Measurements from ENCODE around the gene WDR73.

Gene WDR73

GRCh38 chr15:84624359-84624758 is 29.7 kb downstream of the WDR73 start:
- no peak overlapping the region for H3K4me3 ChIP-seq (replicated peaks; ENCODE audit: insufficient read depth, low read length)
- no peak overlapping the region for H3K27ac ChIP-seq (replicated peaks)
- TF ChIP-seq REST (IDR thresholded peaks at IDR 0.05; ENCODE audit: insufficient replicate concordance, low read depth) (no peak), GABPA (IDR thresholded peaks at IDR 0.05; ENCODE audit: low read depth) (no peak), POLR2AphosphoS5 (IDR thresholded peaks at IDR 0.05; ENCODE audit: low read depth) (no peak), CTCF (IDR thresholded peaks at IDR 0.05; ENCODE audit: insufficient read depth, low read length) (no peak), SPI1 (IDR thresholded peaks at IDR 0.05; ENCODE audit: borderline replicate concordance, low read depth) (no peak)
- DNase-seq (ENCODE audit: low read depth in 1 of 2, low spot score in 1 of 2): no peak
- no peaks in the 10 kb centered on the region for H3K27me3 ChIP-seq (ENCODE audit: insufficient read depth, poor library complexity, severe bottlenecking)

- TF ChIP-seq SPI1 (IDR thresholded peaks at IDR 0.05; ENCODE audit: borderline replicate concordance, low read depth) (no peak), POLR2AphosphoS5 (IDR thresholded peaks at IDR 0.05; ENCODE audit: low read depth) (no peak), GABPA (IDR thresholded peaks at IDR 0.05; ENCODE audit: low read depth) (no peak)
- no peak for DNase-seq (ENCODE audit: low read depth in 1 of 2, low spot score in 1 of 2)
- Histone ChIP-seq H3K4me3 (replicated peaks; ENCODE audit: insufficient read depth, low read length) (no peak overlapping the region), H3K27ac (replicated peaks) (no peak overlapping the region), H3K27me3 (ENCODE audit: insufficient read depth, poor library complexity, severe bottlenecking) (no peaks in the 10 kb centered on the region)
These were observed 32.6 kb downstream of the WDR73 start for GRCh38 chr15:84621358-84621979.

- Histone ChIP-seq H3K27me3 (ENCODE audit: insufficient read depth, poor library complexity, severe bottlenecking) (no peaks in the 10 kb centered on the region), H3K4me3 (replicated peaks; ENCODE audit: insufficient read depth, low read length) (no peak overlapping the region), H3K27ac (replicated peaks) (no peak overlapping the region)
- no peak for TF ChIP-seq GABPA (IDR thresholded peaks at IDR 0.05; ENCODE audit: low read depth)
- TF ChIP-seq CTCF (IDR thresholded peaks at IDR 0.05; ENCODE audit: insufficient read depth, low read length): no peak
- TF ChIP-seq SPI1 (IDR thresholded peaks at IDR 0.05; ENCODE audit: borderline replicate concordance, low read depth): no peak
- no peak for TF ChIP-seq POLR2AphosphoS5 (IDR thresholded peaks at IDR 0.05; ENCODE audit: low read depth)
- TF ChIP-seq REST (IDR thresholded peaks at IDR 0.05; ENCODE audit: insufficient replicate concordance, low read depth): no peak
- no peak for DNase-seq (ENCODE audit: low read depth in 1 of 2, low spot score in 1 of 2)
These were observed 33.5 kb downstream of the WDR73 start for GRCh38 chr15:84620626-84621025.

- no peak for TF ChIP-seq GABPA (IDR thresholded peaks at IDR 0.05; ENCODE audit: low read depth)
- TF ChIP-seq SPI1 (IDR thresholded peaks at IDR 0.05; ENCODE audit: borderline replicate concordance, low read depth): peak; percentile 60; the same call in 1 of the 2 replicates
- no peaks in the 10 kb centered on the region for H3K27me3 ChIP-seq (ENCODE audit: insufficient read depth, poor library complexity, severe bottlenecking)
- H3K4me3 ChIP-seq (replicated peaks; ENCODE audit: insufficient read depth, low read length): no peak overlapping the region
- H3K27ac ChIP-seq (replicated peaks): peak overlapping the region; percentile 0; the same call in 1 of the 2 replicates
- DNase-seq (ENCODE audit: low read depth in 1 of 2, low spot score in 1 of 2): peak in 1 of 2 experiments; percentile 68
These were observed 37.8 kb downstream of the WDR73 start for GRCh38 chr15:84616235-84616634.

GRCh38 chr15:84611631-84612030 is 42.5 kb downstream of the WDR73 start:
- Histone ChIP-seq H3K27me3 (ENCODE audit: insufficient read depth, poor library complexity, severe bottlenecking) (no peaks in the 10 kb centered on the region), H3K4me3 (replicated peaks; ENCODE audit: insufficient read depth, low read length) (no peak overlapping the region), H3K27ac (replicated peaks) (no peak overlapping the region)
- no peak for DNase-seq (ENCODE audit: low read depth in 1 of 2, low spot score in 1 of 2)
- TF ChIP-seq SPI1 (IDR thresholded peaks at IDR 0.05; ENCODE audit: borderline replicate concordance, low read depth) (no peak), POLR2AphosphoS5 (IDR thresholded peaks at IDR 0.05; ENCODE audit: low read depth) (no peak), REST (IDR thresholded peaks at IDR 0.05; ENCODE audit: insufficient replicate concordance, low read depth) (no peak), GABPA (IDR thresholded peaks at IDR 0.05; ENCODE audit: low read depth) (no peak), CTCF (IDR thresholded peaks at IDR 0.05; ENCODE audit: insufficient read depth, low read length) (no peak)
